Right atrium auricular region (tissue), 2 donors: Measurements from ENCODE around the gene PPP1R15B. TPM values are rescaled to one million over a fixed set of nuclear protein-coding genes. Genes with fewer than 3 reads are reported as not detected.
A peak's percentile ranks its signal among the peaks of the same experiment; 100 is the strongest.

Source experiments
- DNase-seq: peaks from one replicate; pipeline ENCODE4 v3.0.0-alpha.2; 2019; ENCODE audit warnings: low spot score
- H3K27ac ChIP-seq, 2 donors: fragments of 200-600 bp; sonication (generic); 1 replicate in 1 of 2; 2 replicates in 1 of 2; pipeline ENCODE4 v1.5.1; 2016 to 2019
- H3K27me3 ChIP-seq, 2 donors: fragments of 200-600 bp; sonication (generic); one replicate each; pipeline versions ENCODE4 v1.5.1 to v1.6.0; 2017 to 2019
- H3K36me3 ChIP-seq: fragments of 200-600 bp; sonication (generic); one replicate; pipeline ENCODE4 v1.5.1; 2016
- H3K4me1 ChIP-seq, 2 donors: fragments of 200-600 bp; sonication (generic); one replicate each; pipeline versions ENCODE4 v1.5.1 to v1.6.0; 2017 to 2019
- H3K4me3 ChIP-seq, 2 donors: fragments of 200-600 bp; sonication (generic); 1 replicate in 1 of 2; 2 replicates in 1 of 2; pipeline ENCODE4 v1.5.1; 2017 to 2019; ENCODE audit warnings: mild to moderate bottlenecking in 1 of 2, moderate library complexity in 1 of 2
- H3K9me3 ChIP-seq, 2 donors: fragments of 200-600 bp; sonication (generic); one replicate each; pipeline ENCODE4 v1.5.1; 2019
- total RNA-seq, 2 donors: library from RNA; depleted of rRNA; stranded (reverse); fragments of >200 nt; gene quantifications; one replicate each; pipeline ENCODE4 v1.1.0, GENCODE V29; 2016
- TF ChIP-seq, protein P1 (sequence below), 2 donors: fragments of 200-600 bp; sonication (generic); IDR thresholded peaks; one replicate each; pipeline ENCODE4 v1.5.1; 2019; ENCODE audit warnings: antibody characterized with exemption in 2 of 2

Gene PPP1R15B
- total RNA-seq, 2 donors from 2014 or later: 27.3 to 30.9 TPM

DNA sequence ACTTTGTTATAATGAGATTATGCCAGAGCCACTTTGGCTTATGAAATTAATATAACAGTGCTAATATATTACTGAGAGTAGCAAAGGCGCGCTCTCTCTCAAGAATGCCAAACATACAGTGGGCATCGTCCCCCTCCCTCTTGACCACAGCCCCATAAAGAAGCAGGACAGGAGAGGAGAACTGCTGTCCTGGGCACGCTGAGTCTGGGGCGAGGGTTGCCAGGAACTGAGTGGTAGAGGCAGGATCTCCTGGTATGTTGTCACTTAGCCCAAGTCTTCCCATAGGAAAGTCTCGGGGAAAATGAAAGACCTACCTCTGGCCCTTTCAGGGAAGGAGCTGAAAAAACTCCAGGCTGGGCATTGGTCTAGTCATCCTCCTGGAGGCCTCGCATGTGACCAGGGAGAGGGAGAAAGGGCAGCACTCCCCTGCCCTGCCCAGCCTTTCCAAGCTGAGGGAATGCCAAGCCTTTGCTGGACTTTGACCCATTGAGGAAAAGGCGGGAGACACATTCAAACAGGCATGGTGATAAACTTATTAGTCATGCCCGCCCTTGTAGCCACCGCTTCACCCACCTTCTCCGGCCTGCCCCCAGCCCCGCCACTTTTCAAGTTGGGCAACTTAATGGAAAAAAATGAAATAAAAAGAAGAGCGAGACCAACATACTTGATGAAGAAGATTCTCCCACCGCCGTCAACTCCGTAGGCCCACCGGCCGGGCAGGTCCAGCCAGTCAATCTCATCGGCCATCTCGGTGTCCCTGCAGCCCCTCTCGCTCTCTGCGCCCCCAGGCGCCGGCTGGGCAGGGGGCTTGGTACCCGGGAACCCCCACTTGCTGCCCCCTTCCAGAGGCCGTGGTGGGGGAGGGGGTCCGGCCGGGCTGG lies 34.5 kb downstream of the PPP1R15B start:
- Histone ChIP-seq H3K27me3 (no peaks in the 10 kb centered on the region), H3K4me1 (peaks cover 0 to 12% of the 10 kb centered on the region in 2 donors), H3K27ac (no peak overlapping the region), H3K4me3 (peak overlapping the region; percentile 36 to 55), H3K36me3 (no peaks in the 10 kb centered on the region), H3K9me3 (no peaks in the 10 kb centered on the region)
- TF ChIP-seq, protein P1, sequence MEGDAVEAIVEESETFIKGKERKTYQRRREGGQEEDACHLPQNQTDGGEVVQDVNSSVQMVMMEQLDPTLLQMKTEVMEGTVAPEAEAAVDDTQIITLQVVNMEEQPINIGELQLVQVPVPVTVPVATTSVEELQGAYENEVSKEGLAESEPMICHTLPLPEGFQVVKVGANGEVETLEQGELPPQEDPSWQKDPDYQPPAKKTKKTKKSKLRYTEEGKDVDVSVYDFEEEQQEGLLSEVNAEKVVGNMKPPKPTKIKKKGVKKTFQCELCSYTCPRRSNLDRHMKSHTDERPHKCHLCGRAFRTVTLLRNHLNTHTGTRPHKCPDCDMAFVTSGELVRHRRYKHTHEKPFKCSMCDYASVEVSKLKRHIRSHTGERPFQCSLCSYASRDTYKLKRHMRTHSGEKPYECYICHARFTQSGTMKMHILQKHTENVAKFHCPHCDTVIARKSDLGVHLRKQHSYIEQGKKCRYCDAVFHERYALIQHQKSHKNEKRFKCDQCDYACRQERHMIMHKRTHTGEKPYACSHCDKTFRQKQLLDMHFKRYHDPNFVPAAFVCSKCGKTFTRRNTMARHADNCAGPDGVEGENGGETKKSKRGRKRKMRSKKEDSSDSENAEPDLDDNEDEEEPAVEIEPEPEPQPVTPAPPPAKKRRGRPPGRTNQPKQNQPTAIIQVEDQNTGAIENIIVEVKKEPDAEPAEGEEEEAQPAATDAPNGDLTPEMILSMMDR (IDR thresholded peaks at IDR 0.05): no peak
- no peak for DNase-seq

DNA sequence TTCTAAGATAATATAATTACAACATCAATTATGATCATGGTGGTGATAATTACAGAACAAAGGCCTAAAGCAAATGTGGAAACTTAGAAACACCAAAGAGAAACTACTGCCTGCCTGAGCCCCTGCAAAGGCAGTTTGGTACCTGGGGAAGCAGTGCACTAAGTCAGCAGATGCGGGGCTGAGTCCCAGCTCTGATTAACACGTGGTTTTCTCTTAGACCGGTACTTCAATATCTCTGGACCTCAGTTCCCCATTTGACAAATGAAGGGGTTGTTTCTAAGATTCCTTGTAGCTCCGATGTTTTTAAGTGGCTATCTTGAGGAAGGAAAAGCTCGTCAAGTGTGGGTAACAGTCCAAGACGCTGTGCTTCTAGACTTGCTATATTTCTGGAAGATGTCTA lies 35.2 kb downstream of the PPP1R15B start:
- H3K9me3 ChIP-seq: no peaks in the 10 kb centered on the region
- DNase-seq: no peak
- H3K36me3 ChIP-seq: no peaks in the 10 kb centered on the region
- H3K4me1 ChIP-seq: peaks cover 0 to 12% of the 10 kb centered on the region in 2 donors
- H3K27me3 ChIP-seq: no peaks in the 10 kb centered on the region
- TF ChIP-seq, protein P1 (IDR thresholded peaks at IDR 0.05): no peak
- H3K27ac ChIP-seq: no peak overlapping the region
- no peak overlapping the region for H3K4me3 ChIP-seq

DNA sequence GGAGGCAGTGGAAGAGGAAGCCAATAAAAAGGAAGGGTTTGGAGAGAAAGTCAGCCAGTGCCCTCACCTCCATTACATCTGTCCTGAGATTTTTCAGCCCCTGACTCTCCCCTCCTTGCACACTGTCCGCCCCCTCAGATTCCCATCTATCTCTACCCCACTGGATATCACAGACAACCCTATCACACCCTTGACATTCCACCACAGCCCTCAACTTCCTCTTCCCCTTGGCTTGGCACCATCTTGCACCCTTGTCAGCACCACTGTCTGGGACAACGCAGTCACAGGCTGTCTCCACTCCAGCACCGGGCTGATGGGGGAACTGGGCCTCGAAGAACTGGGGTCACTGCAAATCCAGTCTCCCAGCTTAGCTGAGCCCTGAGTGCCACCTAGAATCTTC lies 37.7 kb downstream of the PPP1R15B start:
- TF ChIP-seq, protein P1 (IDR thresholded peaks at IDR 0.05): no peak
- Histone ChIP-seq H3K4me3 (no peak overlapping the region), H3K36me3 (no peaks in the 10 kb centered on the region), H3K27me3 (no peaks in the 10 kb centered on the region), H3K4me1 (peaks cover 0 to 12% of the 10 kb centered on the region in 2 donors), H3K9me3 (no peaks in the 10 kb centered on the region), H3K27ac (no peak overlapping the region)
- DNase-seq: no peak

DNA sequence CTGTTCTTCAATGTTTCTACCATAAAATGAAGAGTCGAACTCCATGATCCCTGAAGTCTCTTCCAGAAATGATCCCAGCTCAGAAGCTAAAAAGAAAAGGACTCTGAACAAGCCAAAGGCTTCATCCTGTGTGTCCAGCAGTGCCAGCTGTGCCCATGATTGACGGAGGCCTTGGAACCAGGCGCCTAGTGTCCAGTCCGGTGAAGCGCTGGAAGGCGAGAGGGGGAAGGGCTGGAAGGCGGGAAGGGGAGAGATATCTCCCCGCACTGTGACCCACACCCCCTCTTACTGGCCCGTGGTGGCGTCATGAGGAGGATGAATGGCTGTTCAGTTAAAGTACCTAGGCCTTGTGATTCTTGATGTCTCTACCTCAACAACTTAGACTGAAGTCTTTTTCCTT lies 41.4 kb downstream of the PPP1R15B start:
- TF ChIP-seq, protein P1 (IDR thresholded peaks at IDR 0.05): no peak
- Histone ChIP-seq H3K9me3 (no peaks in the 10 kb centered on the region), H3K36me3 (no peaks in the 10 kb centered on the region), H3K4me3 (no peak overlapping the region), H3K4me1 (no peaks in the 10 kb centered on the region), H3K27me3 (no peaks in the 10 kb centered on the region), H3K27ac (no peak overlapping the region)
- no peak for DNase-seq

DNA sequence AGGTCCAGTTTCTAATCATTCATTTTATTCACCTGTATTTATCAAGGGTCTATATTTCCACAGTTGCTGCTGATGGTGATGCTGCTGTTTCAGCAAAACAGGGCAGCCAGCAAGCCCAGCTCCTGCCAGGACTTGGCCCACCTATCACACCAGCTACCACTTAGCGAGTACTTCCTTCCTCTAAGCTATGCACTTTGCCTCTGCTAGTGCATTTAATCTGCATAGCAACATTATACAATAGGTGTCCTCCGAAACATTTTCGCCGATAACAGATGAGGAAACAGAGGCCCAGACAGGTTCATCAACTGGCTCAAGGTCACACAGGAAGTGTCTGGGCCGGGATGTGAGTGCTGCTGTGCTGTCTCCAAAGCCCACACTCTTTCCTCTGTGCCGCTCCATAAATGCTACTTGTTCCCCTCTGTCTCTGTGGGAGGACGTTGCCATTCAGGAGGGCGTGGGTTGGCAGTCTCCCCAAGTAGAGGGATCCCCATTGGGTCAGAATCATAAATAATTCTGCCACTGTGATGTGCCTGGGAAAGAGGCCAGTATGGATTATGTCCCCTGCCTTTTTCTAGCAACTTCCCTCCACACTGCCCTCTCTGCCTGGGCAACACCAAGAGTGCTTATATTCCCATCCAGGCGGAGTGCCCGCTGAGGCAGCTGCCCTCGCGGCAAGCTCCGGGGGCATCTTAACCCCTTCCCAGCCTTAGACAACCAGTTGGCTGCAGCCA lies 42.5 kb downstream of the PPP1R15B start:
- no peak overlapping the region for H3K4me3 ChIP-seq
- no peaks in the 10 kb centered on the region for H3K36me3 ChIP-seq
- no peaks in the 10 kb centered on the region for H3K9me3 ChIP-seq
- H3K27me3 ChIP-seq: no peaks in the 10 kb centered on the region
- TF ChIP-seq, protein P1 (IDR thresholded peaks at IDR 0.05): no peak
- DNase-seq: no peak
- H3K4me1 ChIP-seq: peaks cover 0 to under 1% of the 10 kb centered on the region in 2 donors
- H3K27ac ChIP-seq: no peak overlapping the region
